Stimulated activated naive CD4-positive, alpha-beta T cell (primary cell): ENCODE results near the gene TRIM65.
A peak's percentile ranks its signal among the peaks of the same experiment; 100 is the strongest.
"Not testable (repeated sequence)": the region's sequence is repeated elsewhere in the genome, so short reads cannot be mapped to it uniquely, and the experiment has no call there.

Experiments used
- DNase-seq, 6 experiments: peaks; one replicate each; lab custom pipeline; 2025; lab: John Stamatoyannopoulos, UW

Gene TRIM65

GRCh38 chr17:75895370-75896155, 1.2 kb downstream of the TRIM65 start:
- DNase-seq: no peak

- no peak for DNase-seq
Measured at GRCh38 chr17:75894049-75894733, 2.6 kb downstream of the TRIM65 start.

GRCh38 chr17:75893305-75894048, 3.3 kb downstream of the TRIM65 start:
- no peak for DNase-seq

GRCh38 chr17:75892556-75893224, 4.1 kb downstream of the TRIM65 start:
- peak in 1 of 6 experiments; percentile 5 for DNase-seq

GRCh38 chr17:75891605-75892555, 4.9 kb downstream of the TRIM65 start:
- DNase-seq: no peak

- no peak for DNase-seq
Measured at GRCh38 chr17:75891022-75891604, 5.6 kb downstream of the TRIM65 start.

- no peak for DNase-seq
Measured at GRCh38 chr17:75889454-75889853, 7.3 kb downstream of the TRIM65 start.

- DNase-seq: no peak
Measured at GRCh38 chr17:75888484-75888883, 8.3 kb downstream of the TRIM65 start.

GRCh38 chr17:75885860-75886259, 10.9 kb downstream of the TRIM65 start:
- DNase-seq: not testable (repeated sequence)

- DNase-seq: no peak
Measured at GRCh38 chr17:75885431-75885830, 11.3 kb downstream of the TRIM65 start.

- DNase-seq: peak in 1 of 6 experiments; percentile 6
Measured at GRCh38 chr17:75881678-75882454, 14.9 kb downstream of the TRIM65 start.

GRCh38 chr17:75880266-75880665, 16.5 kb downstream of the TRIM65 start:
- no peak for DNase-seq

GRCh38 chr17:75878174-75878998, 18.4 kb downstream of the TRIM65 start, which contains the start of gene TRIM47:
TSS of gene TRIM47 (minus strand) at chr17:75878581. CDS start at chr17:75878548, 33 bp downstream.
- peak in 3 of 6 experiments; percentile 10 to 52 (median 18) for DNase-seq

- DNase-seq: peak; percentile 26 to 69 (median 58)
Measured at GRCh38 chr17:75877752-75878173, 19.0 kb downstream of the TRIM65 start.

- DNase-seq: peak in 2 of 6 experiments; percentile 33 to 42
Measured at GRCh38 chr17:75876938-75877751, 19.6 kb downstream of the TRIM65 start.

GRCh38 chr17:75876190-75876937, 20.4 kb downstream of the TRIM65 start:
- peak; percentile 41 to 70 (median 60) for DNase-seq

- DNase-seq: peak in 1 of 6 experiments; percentile 41
Measured at GRCh38 chr17:75875940-75876189, 20.9 kb downstream of the TRIM65 start.
